Prostate gland (tissue), 2 donors: Measurements from ENCODE around the gene PTPRD. TPM values are rescaled to one million over a fixed set of nuclear protein-coding genes. Genes with fewer than 3 reads are reported as not detected.

Experiments used
- DNase-seq: peaks from one replicate; pipeline ENCODE4 v3.0.0-alpha.2; 2019; ENCODE audit warnings: low spot score
- H3K27ac ChIP-seq, 2 donors: fragments of 200-600 bp; sonication (generic); 2 replicates each; pipeline ENCODE4 v1.5.1; 2017 to 2019
- H3K27me3 ChIP-seq: fragments of 200-600 bp; sonication (generic); replicated peaks from 2 replicates; pipeline ENCODE4 v1.5.1; 2019; ENCODE audit not compliant: insufficient read depth
- H3K36me3 ChIP-seq, 2 donors: fragments of 200-600 bp; sonication (generic); 1 replicate in 1 of 2; 2 replicates in 1 of 2; pipeline versions ENCODE4 v1.5.1 to v1.8.1; 2017 to 2019
- H3K4me1 ChIP-seq: fragments of 200-600 bp; sonication (generic); replicated peaks from 2 replicates; pipeline ENCODE4 v1.5.1; 2019
- H3K4me3 ChIP-seq, 2 donors: fragments of 200-600 bp; sonication (generic); 2 replicates each; pipeline ENCODE4 v1.5.1; 2017 to 2019
- H3K9me3 ChIP-seq: fragments of 200-600 bp; sonication (generic); 2 replicates; pipeline ENCODE4 v1.5.1; 2017
- CTCF ChIP-seq, 4 experiments: fragments of 200-600 bp in 2 of 4; fragments of 450-650 bp in 2 of 4; sonication (generic) in 2 of 4; IDR thresholded peaks; 1 replicate in 3 of 4; 2 replicates in 1 of 4; pipeline ENCODE4 v1.5.1; 2016 to 2019; ENCODE audit warnings: antibody characterized with exemption in 4 of 4, mild to moderate bottlenecking in 2 of 4, moderate library complexity in 2 of 4
- POLR2A ChIP-seq: fragments of 450-650 bp; IDR thresholded peaks from one replicate; pipeline ENCODE4 v1.6.1; 2016; ENCODE audit warnings: antibody characterized with exemption, mild to moderate bottlenecking
- POLR2AphosphoS5 ChIP-seq: sonication (generic); formaldehyde crosslinking; IDR thresholded peaks from one replicate; pipeline ENCODE4 v1.6.1; 2017; ENCODE audit warnings: antibody characterized with exemption
- WGBS: methylation state at CpG from one replicate; pipeline ENCODE4 v1.1.5; 2018; 5-methylcytosine and 5-hydroxymethylcytosine counted together
- intact Hi-C: fragments of 100-400 bp; cut with DNase I; formaldehyde crosslinking; loops from one replicate; pipeline ENCODE4 v1.14.2; 2022
- total RNA-seq, 2 donors: library from RNA; depleted of rRNA; stranded (reverse); fragments of >200 nt; gene quantifications; one replicate each; pipeline ENCODE4 v1.1.0, GENCODE V29; 2016

PTPRD gene
- total RNA-seq, 2 donors from 2014 or later, result 5.8 to 23.1 TPM

- Histone ChIP-seq H3K27ac (no peak overlapping the region), H3K27me3 (no peaks in the 10 kb centered on the region), H3K4me1 (no peaks in the 10 kb centered on the region), H3K36me3 (no peaks in the 10 kb centered on the region), H3K4me3 (no peak overlapping the region), H3K9me3 (no peaks in the 10 kb centered on the region)
- intact Hi-C loops, result no loop called here
- no peak for TF ChIP-seq POLR2A
- no peak for TF ChIP-seq POLR2AphosphoS5
- no peak for TF ChIP-seq CTCF (IDR thresholded peaks at IDR 0.05)
- DNase-seq, result no peak
- WGBS, result 85% methylated on average over 2 of the region's 2 CpGs
These were observed 576.7 kb downstream of the PTPRD start for GRCh38 chr9:10036095-10036494.

DNA sequence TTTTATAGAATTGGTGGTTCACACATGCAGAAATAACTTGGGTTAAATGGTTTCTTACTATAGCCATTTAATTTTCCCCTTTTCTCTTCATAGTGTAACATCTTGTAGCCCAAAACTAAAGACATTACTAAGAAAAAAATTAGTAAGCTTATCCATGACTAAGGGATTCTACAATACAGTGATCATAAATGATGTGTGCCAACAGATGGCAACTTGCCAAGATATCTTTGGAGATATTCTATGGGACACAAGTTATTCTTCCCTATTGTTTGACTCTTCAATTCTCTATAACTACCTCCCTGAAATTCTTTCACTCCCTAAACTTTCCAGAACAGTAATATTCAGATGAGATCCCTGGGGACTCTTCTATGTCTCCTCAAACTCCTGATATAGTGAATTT, 580.6 kb downstream of the PTPRD start:
- intact Hi-C loops, result no loop called here
- Histone ChIP-seq H3K27me3 (no peaks in the 10 kb centered on the region), H3K36me3 (no peaks in the 10 kb centered on the region), H3K4me3 (no peak overlapping the region), H3K9me3 (no peaks in the 10 kb centered on the region), H3K27ac (no peak overlapping the region), H3K4me1 (no peaks in the 10 kb centered on the region)
- no peak for DNase-seq
- TF ChIP-seq POLR2A (no peak), POLR2AphosphoS5 (no peak), CTCF (IDR thresholded peaks at IDR 0.05) (no peak)

- WGBS, result 46% methylated on average over 5 of the region's 5 CpGs
- Histone ChIP-seq H3K27ac (no peak overlapping the region), H3K9me3 (no peaks in the 10 kb centered on the region), H3K36me3 (no peaks in the 10 kb centered on the region), H3K4me3 (no peak overlapping the region), H3K27me3 (no peaks in the 10 kb centered on the region), H3K4me1 (no peaks in the 10 kb centered on the region)
- TF ChIP-seq POLR2A (no peak), POLR2AphosphoS5 (no peak), CTCF (IDR thresholded peaks at IDR 0.05) (no peak)
- intact Hi-C loops, result no loop called here
- DNase-seq, result no peak
These were observed 586.3 kb downstream of the PTPRD start for GRCh38 chr9:10026443-10026984.

- TF ChIP-seq POLR2AphosphoS5, result no peak
- H3K27ac ChIP-seq, result no peak overlapping the region
- no peaks in the 10 kb centered on the region for H3K36me3 ChIP-seq
- WGBS, result 35% methylated on average over 1 of the region's 1 CpG
- intact Hi-C loops, result no loop called here
- no peaks in the 10 kb centered on the region for H3K27me3 ChIP-seq
- DNase-seq, result no peak
- no peak overlapping the region for H3K4me3 ChIP-seq
- H3K4me1 ChIP-seq, result no peaks in the 10 kb centered on the region
- no peaks in the 10 kb centered on the region for H3K9me3 ChIP-seq
These were observed 597.0 kb downstream of the PTPRD start for GRCh38 chr9:10015755-10016154.

DNA sequence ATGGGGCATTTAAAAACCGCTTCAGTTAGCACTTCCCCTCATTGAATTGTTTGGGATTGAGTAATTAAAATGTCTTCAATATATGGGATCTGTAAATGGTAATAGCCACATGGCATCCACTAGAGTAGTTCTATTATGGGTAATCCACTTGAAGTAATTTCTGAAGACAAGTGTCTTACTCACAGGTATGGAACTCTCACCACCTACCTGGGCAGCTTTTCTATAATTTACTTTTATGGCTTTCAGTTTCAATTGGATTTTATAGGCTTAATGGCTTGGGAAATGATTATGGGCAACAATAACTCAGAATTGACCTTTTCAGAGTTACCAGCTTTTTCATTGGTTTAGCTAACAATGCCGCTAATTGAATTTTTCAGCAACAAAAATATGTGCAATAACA, 597.9 kb downstream of the PTPRD start:
- no peaks in the 10 kb centered on the region for H3K27me3 ChIP-seq
- no peaks in the 10 kb centered on the region for H3K36me3 ChIP-seq
- TF ChIP-seq POLR2AphosphoS5 (no peak), POLR2A (no peak), CTCF (IDR thresholded peaks at IDR 0.05) (no peak)
- intact Hi-C loops, result no loop called here
- no peaks in the 10 kb centered on the region for H3K4me1 ChIP-seq
- H3K9me3 ChIP-seq, result no peaks in the 10 kb centered on the region
- H3K4me3 ChIP-seq, result no peak overlapping the region
- WGBS, result 37% methylated on average over 2 of the region's 2 CpGs
- H3K27ac ChIP-seq, result no peak overlapping the region
- DNase-seq, result no peak
